Right ventricle myocardium superior (tissue), 1 donor: Measurements from ENCODE around the gene CFAP52. TPM values are rescaled to one million over a fixed set of nuclear protein-coding genes. Genes with fewer than 3 reads are reported as not detected.
A peak's percentile ranks its signal among the peaks of the same experiment; 100 is the strongest.
"Not testable (repeated sequence)": the region's sequence is repeated elsewhere in the genome, so short reads cannot be mapped to it uniquely, and the experiment has no call there.

Source experiments
- ATAC-seq: fragments of 200-7000 bp; cut with Tn5 transposase; one replicate; pipeline ENCODE4 v1.9.1; 2020; ENCODE audit warnings: mild to moderate bottlenecking; ENCODE audit not compliant: poor library complexity
- DNase-seq: peaks from one replicate; pipeline ENCODE4 v3.0.0-alpha.2; 2020
- intact Hi-C: fragments of 100-400 bp; cut with DNase I; formaldehyde crosslinking; loops from one replicate; pipeline ENCODE4 v1.11.2; 2022
- total RNA-seq: library from RNA; stranded (reverse); fragmentation: NEBNext Ultra II Directional; extraction: Animal tissue kit (Norgen Biotek cat#: 25700); gene quantifications from one replicate; pipeline ENCODE4 v1.2.1, GENCODE V29; 2021
- donor health status: DM: no; HTN: yes; CAD: no; lungs with severe emphysema.

The CFAP52 gene
- total RNA-seq, 1 donor from 2014 or later = 0.38 TPM

DNA sequence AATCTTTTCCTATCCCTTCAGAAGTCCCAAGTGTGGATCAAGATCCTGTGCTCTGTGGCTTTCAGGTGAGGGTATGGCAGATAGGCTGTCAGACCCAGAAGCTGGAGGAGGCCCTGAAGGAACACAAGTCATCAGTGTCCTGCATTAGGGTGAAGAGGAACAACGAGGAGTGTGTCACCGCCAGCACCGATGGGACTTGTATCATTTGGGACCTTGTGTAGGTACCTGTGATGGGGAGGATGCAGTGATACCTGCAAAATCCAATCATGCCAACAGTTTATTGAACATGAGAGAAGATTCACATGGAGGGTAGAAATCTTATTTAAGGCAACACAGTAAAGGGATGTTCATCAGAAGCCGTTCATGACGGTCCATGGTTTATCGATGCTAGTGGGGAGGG, 58.9 kb downstream of the CFAP52 start:
- DNase-seq (no peak), ATAC-seq (no peak)
- intact Hi-C loops = no loop called here

DNA sequence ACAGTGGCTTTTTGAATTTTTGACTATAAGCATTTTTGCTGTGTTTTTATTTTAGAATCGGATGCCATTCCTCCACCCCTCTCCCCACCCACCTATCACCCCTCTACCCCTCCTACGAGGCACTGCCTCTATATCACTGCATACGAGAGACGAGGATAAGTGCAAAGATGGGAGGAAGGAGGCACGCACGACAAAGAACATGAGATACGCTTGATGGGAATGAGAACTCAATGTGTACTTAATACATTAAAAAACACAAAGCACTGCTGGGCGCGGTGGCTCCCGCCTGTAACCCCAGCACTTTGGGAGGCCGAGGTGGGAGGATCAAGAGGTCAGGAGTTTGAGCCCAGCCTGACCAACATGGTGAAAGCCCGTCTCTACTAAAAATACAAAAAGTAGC, 60.1 kb downstream of the CFAP52 start:
- intact Hi-C loops = no loop called here
- DNase-seq (no peak), ATAC-seq (no peak)

DNA sequence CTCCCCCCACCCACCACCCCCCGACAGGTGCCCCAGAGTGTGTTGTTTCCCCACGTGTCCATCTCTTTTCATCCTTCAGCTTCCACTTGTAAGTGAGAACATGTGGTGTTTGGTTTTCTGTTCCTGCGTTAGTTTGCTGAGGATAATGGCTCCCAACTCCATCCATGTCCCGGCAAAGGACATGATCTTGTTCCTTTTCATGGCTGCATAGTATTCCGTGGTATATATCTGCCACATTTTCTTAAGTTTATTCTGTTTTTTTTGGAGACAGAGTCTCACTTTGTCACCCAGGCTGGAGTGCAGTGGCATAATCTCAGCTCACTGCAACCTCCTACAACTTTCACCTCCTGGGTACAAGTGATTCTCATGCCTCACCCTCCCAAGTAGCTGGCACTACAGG, 63.9 kb downstream of the CFAP52 start:
- intact Hi-C loops, DNase-seq, ATAC-seq: not testable (repeated sequence)

DNA sequence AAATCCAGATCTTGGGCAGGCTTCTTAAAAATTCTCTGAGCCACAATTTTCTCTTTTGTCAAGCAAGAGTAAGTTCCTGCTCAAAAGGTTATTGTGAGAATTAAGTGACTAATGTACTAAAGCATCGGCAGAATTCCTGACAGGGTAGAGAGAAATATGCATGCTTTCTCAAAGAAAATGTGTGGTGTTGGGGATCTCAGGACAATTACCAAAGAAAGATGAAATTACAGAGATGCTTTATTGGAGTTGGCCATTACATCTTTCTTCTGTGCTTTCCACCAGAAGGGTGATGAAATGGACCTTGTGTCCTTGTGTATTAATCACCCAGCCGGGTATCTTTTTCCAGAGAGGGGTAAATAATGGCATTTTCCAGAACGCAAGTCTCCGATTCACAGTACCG, 67.2 kb downstream of the CFAP52 start:
- ATAC-seq = no peak
- no peak for DNase-seq
- intact Hi-C loops = no loop called here

DNA sequence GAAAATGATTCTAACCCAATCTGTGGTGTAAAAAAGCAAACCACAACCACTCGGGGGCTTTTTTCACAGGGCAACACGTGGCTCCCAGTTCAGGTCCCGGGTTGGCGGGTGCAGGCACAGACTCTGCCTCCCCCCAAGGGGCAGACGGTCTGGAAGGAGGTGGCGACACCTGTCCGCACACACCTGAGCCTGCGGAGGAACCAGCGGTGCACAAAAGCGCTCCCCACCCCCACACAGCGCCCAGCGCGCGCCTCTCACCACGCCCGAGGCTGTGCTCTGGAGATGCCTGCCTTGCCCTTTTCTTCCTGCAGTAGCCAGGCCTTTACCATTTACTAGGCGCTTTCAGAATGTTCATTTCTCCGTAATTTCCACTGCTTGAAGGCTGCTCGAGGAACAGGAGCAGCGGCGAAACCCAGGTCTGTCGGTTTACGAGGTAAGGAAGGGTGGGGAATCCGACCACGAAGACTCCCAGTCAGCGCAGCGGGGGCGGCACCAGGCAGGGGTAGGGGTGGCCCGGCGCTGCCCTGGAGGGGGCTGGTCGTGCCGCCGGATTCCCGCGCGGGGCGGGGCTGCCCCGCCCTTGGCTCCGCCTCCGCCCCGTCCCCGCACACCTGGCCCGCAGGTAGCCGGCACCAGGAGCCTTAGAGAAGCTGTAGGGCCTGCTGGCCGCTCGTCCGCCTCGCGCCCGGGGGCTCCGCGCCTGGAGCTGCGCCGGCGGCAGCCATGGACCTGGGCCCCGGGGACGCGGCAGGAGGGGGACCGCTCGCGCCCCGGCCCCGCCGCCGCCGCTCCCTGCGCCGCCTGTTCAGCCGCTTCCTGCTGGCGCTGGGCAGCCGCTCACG, 68.7 kb downstream of the CFAP52 start, which contains the start of gene USP43:
Gene USP43, plus strand, starts transcription at position 608 of the 842 bp plus-strand sequence. Its CDS starts 116 bp downstream, at position 724.
- no peak for DNase-seq
- intact Hi-C loops = no loop called here
- ATAC-seq = peak; percentile 64

DNA sequence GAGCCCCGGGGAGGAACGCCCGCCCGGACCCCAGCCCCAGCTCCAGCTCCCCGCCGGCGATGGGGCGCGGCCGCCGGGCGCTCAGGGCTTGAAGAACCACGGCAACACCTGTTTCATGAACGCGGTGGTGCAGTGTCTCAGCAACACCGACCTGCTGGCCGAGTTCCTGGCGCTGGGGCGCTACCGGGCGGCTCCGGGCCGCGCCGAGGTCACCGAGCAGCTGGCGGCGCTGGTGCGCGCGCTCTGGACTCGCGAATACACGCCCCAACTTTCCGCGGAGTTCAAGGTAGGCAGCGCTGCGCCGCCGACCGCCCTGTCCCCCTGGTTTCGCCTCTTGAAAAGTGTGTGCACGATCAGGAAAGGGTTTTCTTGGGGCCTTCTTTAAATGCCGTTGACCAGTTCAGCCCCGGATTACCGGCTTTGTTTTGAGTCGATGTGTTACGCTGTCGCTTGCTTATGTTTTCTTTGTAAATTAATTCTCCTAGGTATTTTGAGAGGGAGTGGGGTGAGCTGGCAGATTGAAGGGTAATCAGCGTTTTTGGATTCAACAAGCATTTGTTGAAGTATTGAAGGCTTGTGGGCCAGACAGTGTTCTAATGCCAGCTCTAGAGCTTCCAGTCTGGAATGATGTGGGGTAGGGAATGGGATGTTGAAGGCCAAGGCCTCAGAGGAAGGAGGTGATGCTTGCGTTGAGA, 69.6 kb downstream of the CFAP52 start:
- intact Hi-C loops = no loop called here
- DNase-seq (peak; percentile 50), ATAC-seq (peak; percentile 78)

DNA sequence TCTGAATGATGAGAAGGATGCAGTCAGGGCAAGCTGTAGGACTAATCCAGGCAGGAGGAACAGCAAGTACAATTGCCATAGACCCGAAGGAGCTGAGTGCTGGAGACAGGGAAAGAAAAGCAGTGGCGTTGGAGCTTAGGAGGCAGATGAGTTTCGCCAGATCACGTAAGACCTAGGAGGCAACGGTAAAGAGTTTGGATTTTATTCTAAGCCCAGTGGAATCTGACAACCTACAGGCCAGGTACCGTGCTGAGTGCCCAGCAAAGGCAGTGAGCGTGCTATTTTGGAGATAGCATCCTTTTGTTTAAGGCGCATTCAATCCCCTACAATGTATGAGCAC, 70.1 kb downstream of the CFAP52 start:
- intact Hi-C loops = no loop called here
- ATAC-seq (no peak), DNase-seq (no peak)

DNA sequence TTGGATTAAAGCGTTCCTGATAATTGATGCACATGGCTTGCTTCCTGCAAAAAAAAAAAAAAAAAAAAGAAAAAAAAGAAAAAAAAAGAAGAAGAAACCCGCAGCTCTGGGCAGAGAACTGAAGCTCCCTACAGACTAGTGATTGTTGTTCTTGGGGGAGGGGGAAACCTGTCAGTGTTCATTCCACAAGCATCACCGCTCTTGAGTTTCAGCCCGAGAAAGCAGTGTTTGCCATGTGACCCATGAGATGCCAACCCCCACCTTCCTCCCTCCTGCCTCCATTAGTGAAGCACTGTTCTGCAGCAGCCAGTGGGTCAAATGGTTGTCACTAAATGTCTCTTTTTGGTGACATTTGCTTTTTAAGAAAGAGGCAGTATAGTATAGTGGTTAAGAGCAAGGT, 70.6 kb downstream of the CFAP52 start:
- ATAC-seq (no peak), DNase-seq (no peak)
- intact Hi-C loops = no loop called here

DNA sequence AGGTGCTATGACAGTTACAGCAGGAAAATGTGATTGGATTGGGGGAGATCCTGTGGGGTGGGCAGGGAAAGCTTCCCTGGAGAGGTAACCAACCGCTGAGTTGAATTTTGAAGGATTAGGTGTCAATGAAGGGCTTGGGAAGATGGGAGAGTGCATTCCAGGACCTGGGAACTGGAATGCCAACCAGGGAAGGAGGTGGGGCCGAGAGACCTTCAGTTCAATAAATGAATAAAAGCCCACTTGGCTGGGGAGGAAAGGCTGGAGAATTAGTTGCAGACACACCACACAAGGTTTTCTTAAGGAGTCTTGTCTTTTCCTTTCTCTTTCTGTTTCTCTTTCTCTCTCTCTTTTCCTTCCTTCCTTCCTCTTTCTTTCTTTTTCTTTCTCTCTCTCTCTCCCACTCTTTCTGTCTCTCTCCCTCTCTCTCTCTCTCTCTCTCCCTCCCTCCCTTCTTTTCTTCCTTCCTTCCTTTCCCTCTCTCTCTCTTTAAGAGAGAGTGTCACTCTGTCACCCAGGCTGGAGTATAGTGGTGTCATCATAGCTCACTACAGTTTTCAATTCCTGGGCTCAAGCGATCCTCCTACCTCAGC, 72.2 kb downstream of the CFAP52 start:
- ATAC-seq (no peak), DNase-seq (no peak)
- intact Hi-C loops = no loop called here

DNA sequence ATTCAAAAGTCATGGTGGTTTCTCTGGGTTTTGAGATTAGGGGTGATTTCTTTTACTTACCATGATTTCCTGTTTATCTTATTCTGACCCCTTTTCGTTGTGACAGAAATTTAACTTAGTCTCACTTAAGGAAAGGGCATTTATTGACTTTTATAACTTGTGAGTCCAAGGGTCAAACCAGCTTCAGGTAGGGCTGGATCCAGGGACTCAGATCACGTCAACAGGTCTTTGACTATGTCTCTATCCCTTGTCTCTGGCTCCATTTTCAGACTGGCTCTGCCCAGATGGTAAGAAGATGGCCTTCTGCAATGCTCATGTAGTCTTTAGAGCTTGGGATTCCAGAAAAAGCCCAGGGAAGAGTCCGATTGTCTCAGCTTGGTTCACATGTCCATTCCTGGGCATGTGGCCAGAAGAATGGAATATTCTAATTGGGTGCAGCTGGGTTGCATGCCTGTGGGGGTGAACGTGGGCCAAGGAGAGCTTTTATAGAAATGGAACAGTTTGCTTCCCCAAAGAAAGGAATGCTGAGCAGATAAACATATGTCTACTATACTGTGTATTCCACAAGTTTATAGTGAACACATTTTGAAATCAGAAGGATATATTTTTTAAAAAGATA, 82.3 kb downstream of the CFAP52 start:
- DNase-seq = no peak
- no peak for ATAC-seq
- intact Hi-C loops = no loop called here

DNA sequence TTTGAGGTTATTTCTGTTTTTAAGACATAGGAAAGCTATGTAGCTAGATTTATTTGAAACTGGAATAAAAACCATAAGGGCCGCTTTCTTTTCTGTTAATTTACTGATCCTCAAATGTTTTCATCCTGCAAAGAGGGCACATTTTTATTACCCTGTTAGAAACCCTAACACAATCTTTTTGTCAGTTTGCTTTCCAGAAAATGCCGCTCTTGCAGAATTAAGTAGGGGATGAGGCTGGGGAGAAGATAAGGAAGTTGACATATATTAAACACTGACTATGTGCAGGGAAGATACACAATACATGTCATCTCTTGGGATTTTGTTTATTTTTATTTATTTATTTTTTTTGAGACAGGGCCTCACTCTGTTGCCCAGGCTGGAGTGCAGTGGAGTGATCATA, 84.6 kb downstream of the CFAP52 start:
- ATAC-seq (no peak), DNase-seq (no peak)
- intact Hi-C loops = no loop called here

DNA sequence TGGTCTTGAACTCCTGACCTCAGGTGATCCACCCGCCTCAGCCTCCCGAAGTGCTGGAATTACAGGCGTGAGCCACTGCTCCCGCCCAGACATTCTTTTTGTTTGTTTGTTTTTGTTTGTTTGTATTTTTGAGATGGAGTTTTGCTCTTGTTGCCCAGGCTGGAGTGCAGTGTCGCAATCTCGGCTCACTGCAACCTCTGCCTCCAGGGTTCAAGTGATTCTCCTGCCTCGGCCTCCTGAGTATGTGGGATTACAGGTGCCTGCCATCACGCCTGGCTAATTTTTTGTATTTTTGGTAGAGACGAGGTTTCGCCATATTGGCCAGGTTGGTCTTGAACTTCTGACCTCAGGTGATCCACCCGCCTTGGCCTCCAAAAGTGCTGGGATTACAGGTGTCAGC, 87.1 kb downstream of the CFAP52 start:
- DNase-seq, ATAC-seq, intact Hi-C loops: not testable (repeated sequence)

DNA sequence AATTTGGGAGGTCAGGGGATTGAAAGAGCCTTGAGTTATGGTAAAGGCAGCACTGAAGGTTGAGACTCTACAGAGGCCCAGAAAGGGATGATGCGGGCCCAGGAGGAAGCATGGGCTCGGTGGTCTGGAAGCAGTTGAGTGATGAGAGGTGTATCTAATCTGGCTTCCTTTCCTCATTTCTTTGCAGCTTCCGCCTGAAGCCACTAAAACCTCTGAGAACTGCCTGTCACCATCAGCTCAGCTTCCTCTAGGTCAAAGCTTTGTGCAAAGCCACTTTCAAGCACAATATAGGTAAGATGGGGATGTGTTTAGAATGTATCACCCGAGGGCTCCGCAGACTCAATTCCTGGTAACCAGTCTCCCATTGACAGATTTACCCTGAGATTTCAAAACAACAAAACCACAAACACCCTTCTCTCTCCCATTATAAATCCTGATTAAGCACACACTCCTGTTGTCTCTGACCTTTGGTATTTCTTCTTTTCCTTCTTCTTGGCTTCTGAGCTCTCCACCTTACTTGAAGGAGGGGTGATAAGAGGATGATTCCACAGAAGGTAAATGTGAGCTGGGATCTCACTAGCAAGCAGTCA, 90.1 kb downstream of the CFAP52 start:
- no peak for DNase-seq
- intact Hi-C loops = no loop called here
- no peak for ATAC-seq

DNA sequence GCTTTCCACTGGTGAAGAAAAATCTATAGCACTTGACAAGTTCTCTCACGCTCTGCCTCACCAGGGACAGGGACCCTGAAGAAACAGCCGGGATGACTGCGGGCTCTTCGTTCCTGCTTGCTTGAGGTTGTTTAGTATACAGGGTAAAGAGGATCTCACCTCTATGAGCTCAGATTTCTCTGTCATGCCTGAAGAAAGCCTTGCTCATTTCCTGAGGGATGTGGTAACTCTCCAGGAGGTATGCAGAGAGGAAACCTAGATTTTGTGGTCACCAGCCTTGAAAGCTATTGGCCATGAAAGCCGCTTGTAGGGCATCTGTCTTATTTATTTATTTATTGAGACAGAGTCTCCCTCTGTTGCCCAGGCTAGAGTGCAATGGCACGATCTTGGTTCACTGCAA, 92.1 kb downstream of the CFAP52 start:
- intact Hi-C loops = no loop called here
- DNase-seq = no peak

DNA sequence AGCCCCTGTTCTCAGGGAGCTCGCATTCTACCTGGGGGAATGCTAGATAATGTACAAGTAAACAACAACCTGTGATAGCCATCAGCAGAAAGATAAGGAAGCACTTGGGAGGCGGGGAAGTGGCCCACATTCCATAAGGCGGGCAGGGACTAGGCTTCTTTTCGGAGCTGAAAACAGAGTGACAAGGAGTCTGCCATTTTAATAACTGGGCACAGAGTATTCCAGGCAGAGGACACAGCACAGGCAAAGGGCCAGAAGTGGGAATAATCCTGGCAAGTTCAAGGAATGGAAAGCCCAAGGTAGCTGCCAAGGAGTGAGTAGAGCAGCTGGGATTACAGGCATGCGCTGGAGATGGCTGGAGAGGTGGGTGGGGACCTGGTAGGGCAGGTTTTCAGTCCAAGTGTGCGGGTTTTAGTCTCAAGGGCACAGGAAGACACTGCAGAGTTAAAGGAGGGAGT, 93.1 kb downstream of the CFAP52 start:
- no peak for DNase-seq
- intact Hi-C loops = no loop called here
- ATAC-seq = no peak

More for the DNA sequence above, 92.1 kb downstream of the CFAP52 start:
- ATAC-seq = no peak

DNA sequence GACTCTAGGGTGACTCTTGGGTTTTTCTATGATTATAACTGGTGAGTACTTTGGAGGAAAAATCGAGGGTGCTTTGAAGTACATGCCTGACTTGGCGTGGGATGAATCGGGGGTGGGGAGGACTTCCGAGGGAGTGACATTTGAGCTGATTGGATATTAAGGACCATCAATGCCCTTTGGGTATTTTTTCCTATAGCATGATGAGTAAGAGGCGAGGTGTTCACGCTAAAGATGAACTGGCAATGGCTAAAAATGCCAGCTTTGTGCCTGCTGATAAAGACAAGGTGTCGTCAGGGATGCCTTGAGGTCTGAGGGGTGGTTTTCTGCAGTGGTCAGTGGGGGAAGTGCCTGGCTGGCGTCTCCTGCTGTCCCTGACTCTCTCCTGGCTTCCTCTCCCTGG, 94.2 kb downstream of the CFAP52 start:
- no peak for ATAC-seq
- intact Hi-C loops = no loop called here

DNA sequence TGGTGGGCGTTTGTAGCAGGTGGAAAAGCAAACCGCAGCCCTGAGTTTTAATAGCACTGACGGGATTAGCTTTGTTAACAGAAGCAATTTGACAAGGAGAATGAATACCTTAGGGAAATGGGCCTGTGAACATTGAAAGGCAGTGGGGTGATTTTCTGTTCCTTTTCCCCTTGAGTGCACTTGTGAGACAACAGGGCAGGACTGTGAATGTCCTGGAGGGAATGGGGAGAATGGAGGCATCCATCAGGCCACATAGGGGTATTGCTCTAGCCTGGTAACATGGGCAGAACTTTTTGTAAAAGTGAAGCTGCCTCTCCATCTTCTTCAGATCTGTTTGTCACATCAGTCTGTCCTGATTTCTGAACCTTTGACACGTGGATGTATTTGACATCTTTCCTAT, 95.1 kb downstream of the CFAP52 start:
- ATAC-seq (no peak), DNase-seq (no peak)
- intact Hi-C loops = no loop called here

More for the DNA sequence above, 94.2 kb downstream of the CFAP52 start:
- DNase-seq = no peak

DNA sequence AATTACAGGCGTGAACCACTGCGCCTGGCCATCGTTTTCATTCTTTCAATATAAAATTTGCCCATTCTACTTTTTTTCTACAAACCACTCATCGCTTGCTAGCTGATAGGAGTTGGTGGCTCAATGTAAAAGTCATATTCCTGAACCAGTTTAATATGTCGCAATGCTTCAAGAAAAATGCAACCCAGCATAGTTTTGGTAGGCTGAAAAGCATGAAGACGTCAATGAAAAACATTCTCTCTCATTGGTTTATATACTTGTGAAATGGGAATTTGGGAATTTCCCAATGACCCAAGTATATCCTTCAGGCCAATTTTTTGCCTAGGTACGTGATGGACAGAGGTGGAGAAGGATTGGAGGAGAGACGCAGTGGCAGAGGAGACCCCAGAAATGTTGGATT, 95.8 kb downstream of the CFAP52 start:
- no peak for ATAC-seq
- no peak for DNase-seq
- intact Hi-C loops = no loop called here

DNA sequence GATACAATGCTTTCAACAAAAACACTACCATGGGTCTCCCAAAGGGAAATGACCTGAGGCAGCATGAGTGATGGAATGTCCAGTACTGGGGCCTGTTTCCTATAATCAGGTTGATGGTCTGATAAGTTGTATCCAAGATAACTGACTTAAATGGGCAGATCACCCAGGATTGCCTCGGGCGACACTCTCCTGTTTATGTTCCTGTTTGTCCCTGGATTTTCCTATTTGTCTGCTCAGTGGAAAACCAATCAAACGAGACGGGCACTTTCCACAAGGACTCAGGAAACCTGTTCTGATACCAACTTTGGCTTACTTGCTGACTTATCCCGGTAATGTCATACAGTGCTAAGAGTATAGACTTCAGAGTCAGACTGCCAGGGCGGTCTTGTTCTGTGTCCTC, 96.2 kb downstream of the CFAP52 start:
- ATAC-seq (no peak), DNase-seq (no peak)
- intact Hi-C loops = no loop called here
